ENCODE results near the gene WDSUB1.

WDSUB1 gene

GRCh38 chr2:159219394-159219998 lies 67.0 kb downstream of the WDSUB1 start:
- peaks cover 14% of the 10 kb centered on the region for H3K27me3 ChIP-seq (ENCODE audit: control insufficient read depth, insufficient read depth, low read length)
- H3K36me3 ChIP-seq (ENCODE audit: control insufficient read depth, insufficient read depth, low read length), result no peaks in the 10 kb centered on the region
- H3K9me3 ChIP-seq (ENCODE audit: control insufficient read depth, insufficient read depth, low read length), result no peaks in the 10 kb centered on the region
- H3K4me3 ChIP-seq (ENCODE audit: low read depth, low read length), result no peak overlapping the region
- H3K9ac ChIP-seq (ENCODE audit: low read depth, low read length), result no peak overlapping the region
- H3K4me1 ChIP-seq (ENCODE audit: control insufficient read depth, insufficient read depth, low read length), result no peaks in the 10 kb centered on the region
- no peak overlapping the region for H3K27ac ChIP-seq (ENCODE audit: low read depth, low read length)

- H3K36me3 ChIP-seq (ENCODE audit: control insufficient read depth, insufficient read depth, low read length), result no peaks in the 10 kb centered on the region
- no peak overlapping the region for H3K27ac ChIP-seq (ENCODE audit: low read depth, low read length)
- H3K27me3 ChIP-seq (ENCODE audit: control insufficient read depth, insufficient read depth, low read length), result peaks cover 24% of the 10 kb centered on the region
- no peaks in the 10 kb centered on the region for H3K9me3 ChIP-seq (ENCODE audit: control insufficient read depth, insufficient read depth, low read length)
- H3K4me1 ChIP-seq (ENCODE audit: control insufficient read depth, insufficient read depth, low read length), result no peaks in the 10 kb centered on the region
- no peak overlapping the region for H3K4me3 ChIP-seq (ENCODE audit: low read depth, low read length)
- H3K9ac ChIP-seq (ENCODE audit: low read depth, low read length), result no peak overlapping the region
These were observed 68.1 kb downstream of the WDSUB1 start for GRCh38 chr2:159218389-159218788.

- Histone ChIP-seq H3K36me3 (ENCODE audit: control insufficient read depth, insufficient read depth, low read length) (no peaks in the 10 kb centered on the region), H3K27me3 (ENCODE audit: control insufficient read depth, insufficient read depth, low read length) (peaks cover 32% of the 10 kb centered on the region), H3K9ac (ENCODE audit: low read depth, low read length) (no peak overlapping the region), H3K27ac (ENCODE audit: low read depth, low read length) (no peak overlapping the region), H3K4me1 (ENCODE audit: control insufficient read depth, insufficient read depth, low read length) (peaks cover 4% of the 10 kb centered on the region; the same call in 1 of the 2 replicates), H3K4me3 (ENCODE audit: low read depth, low read length) (no peak overlapping the region), H3K9me3 (ENCODE audit: control insufficient read depth, insufficient read depth, low read length) (no peaks in the 10 kb centered on the region)
These were observed 68.8 kb downstream of the WDSUB1 start for GRCh38 chr2:159217676-159218075.

GRCh38 chr2:159215116-159215515 lies 71.4 kb downstream of the WDSUB1 start:
- peaks cover 18% of the 10 kb centered on the region for H3K4me1 ChIP-seq (ENCODE audit: control insufficient read depth, insufficient read depth, low read length)
- no peak overlapping the region for H3K4me3 ChIP-seq (ENCODE audit: low read depth, low read length)
- H3K9me3 ChIP-seq (ENCODE audit: control insufficient read depth, insufficient read depth, low read length), result no peaks in the 10 kb centered on the region
- no peak overlapping the region for H3K9ac ChIP-seq (ENCODE audit: low read depth, low read length)
- no peak overlapping the region for H3K27ac ChIP-seq (ENCODE audit: low read depth, low read length)
- no peaks in the 10 kb centered on the region for H3K36me3 ChIP-seq (ENCODE audit: control insufficient read depth, insufficient read depth, low read length)
- H3K27me3 ChIP-seq (ENCODE audit: control insufficient read depth, insufficient read depth, low read length), result peaks cover 43% of the 10 kb centered on the region

GRCh38 chr2:159214325-159214865 lies 72.1 kb downstream of the WDSUB1 start:
- Histone ChIP-seq H3K27ac (ENCODE audit: low read depth, low read length) (no peak overlapping the region), H3K4me3 (ENCODE audit: low read depth, low read length) (no peak overlapping the region), H3K36me3 (ENCODE audit: control insufficient read depth, insufficient read depth, low read length) (no peaks in the 10 kb centered on the region), H3K9me3 (ENCODE audit: control insufficient read depth, insufficient read depth, low read length) (no peaks in the 10 kb centered on the region), H3K27me3 (ENCODE audit: control insufficient read depth, insufficient read depth, low read length) (peaks cover 51% of the 10 kb centered on the region), H3K9ac (ENCODE audit: low read depth, low read length) (no peak overlapping the region), H3K4me1 (ENCODE audit: control insufficient read depth, insufficient read depth, low read length) (peaks cover 18% of the 10 kb centered on the region)

- Histone ChIP-seq H3K4me3 (ENCODE audit: low read depth, low read length) (no peak overlapping the region), H3K9ac (ENCODE audit: low read depth, low read length) (no peak overlapping the region), H3K36me3 (ENCODE audit: control insufficient read depth, insufficient read depth, low read length) (no peaks in the 10 kb centered on the region), H3K27me3 (ENCODE audit: control insufficient read depth, insufficient read depth, low read length) (peaks cover 62% of the 10 kb centered on the region), H3K9me3 (ENCODE audit: control insufficient read depth, insufficient read depth, low read length) (no peaks in the 10 kb centered on the region), H3K27ac (ENCODE audit: low read depth, low read length) (no peak overlapping the region), H3K4me1 (ENCODE audit: control insufficient read depth, insufficient read depth, low read length) (peaks cover 18% of the 10 kb centered on the region)
These were observed 73.2 kb downstream of the WDSUB1 start for GRCh38 chr2:159213296-159213695.

GRCh38 chr2:159211447-159212396 lies 74.8 kb downstream of the WDSUB1 start:
- peak overlapping the region; percentile 15 for H3K4me3 ChIP-seq (ENCODE audit: low read depth, low read length)
- H3K27ac ChIP-seq (ENCODE audit: low read depth, low read length), result peak overlapping the region; percentile 83
- peaks cover 67% of the 10 kb centered on the region for H3K27me3 ChIP-seq (ENCODE audit: control insufficient read depth, insufficient read depth, low read length)
- no peaks in the 10 kb centered on the region for H3K36me3 ChIP-seq (ENCODE audit: control insufficient read depth, insufficient read depth, low read length)
- no peaks in the 10 kb centered on the region for H3K9me3 ChIP-seq (ENCODE audit: control insufficient read depth, insufficient read depth, low read length)
- peaks cover 18% of the 10 kb centered on the region for H3K4me1 ChIP-seq (ENCODE audit: control insufficient read depth, insufficient read depth, low read length)
- no peak overlapping the region for H3K9ac ChIP-seq (ENCODE audit: low read depth, low read length)

GRCh38 chr2:159209341-159210306 lies 76.9 kb downstream of the WDSUB1 start:
- no peak overlapping the region for H3K9ac ChIP-seq (ENCODE audit: low read depth, low read length)
- no peaks in the 10 kb centered on the region for H3K36me3 ChIP-seq (ENCODE audit: control insufficient read depth, insufficient read depth, low read length)
- peaks cover 55% of the 10 kb centered on the region for H3K27me3 ChIP-seq (ENCODE audit: control insufficient read depth, insufficient read depth, low read length)
- H3K4me1 ChIP-seq (ENCODE audit: control insufficient read depth, insufficient read depth, low read length), result peaks cover 18% of the 10 kb centered on the region
- no peaks in the 10 kb centered on the region for H3K9me3 ChIP-seq (ENCODE audit: control insufficient read depth, insufficient read depth, low read length)
- no peak overlapping the region for H3K27ac ChIP-seq (ENCODE audit: low read depth, low read length)
- H3K4me3 ChIP-seq (ENCODE audit: low read depth, low read length), result no peak overlapping the region

- Histone ChIP-seq H3K27ac (ENCODE audit: low read depth, low read length) (no peak overlapping the region), H3K4me3 (ENCODE audit: low read depth, low read length) (no peak overlapping the region), H3K27me3 (ENCODE audit: control insufficient read depth, insufficient read depth, low read length) (peaks cover 44% of the 10 kb centered on the region), H3K9ac (ENCODE audit: low read depth, low read length) (no peak overlapping the region), H3K36me3 (ENCODE audit: control insufficient read depth, insufficient read depth, low read length) (no peaks in the 10 kb centered on the region), H3K4me1 (ENCODE audit: control insufficient read depth, insufficient read depth, low read length) (peaks cover 18% of the 10 kb centered on the region), H3K9me3 (ENCODE audit: control insufficient read depth, insufficient read depth, low read length) (no peaks in the 10 kb centered on the region)
These were observed 78.1 kb downstream of the WDSUB1 start for GRCh38 chr2:159208438-159208837.

- Histone ChIP-seq H3K27ac (ENCODE audit: low read depth, low read length) (no peak overlapping the region), H3K27me3 (ENCODE audit: control insufficient read depth, insufficient read depth, low read length) (peaks cover 33% of the 10 kb centered on the region), H3K9me3 (ENCODE audit: control insufficient read depth, insufficient read depth, low read length) (no peaks in the 10 kb centered on the region), H3K4me1 (ENCODE audit: control insufficient read depth, insufficient read depth, low read length) (peaks cover 7% of the 10 kb centered on the region), H3K4me3 (ENCODE audit: low read depth, low read length) (no peak overlapping the region), H3K9ac (ENCODE audit: low read depth, low read length) (no peak overlapping the region), H3K36me3 (ENCODE audit: control insufficient read depth, insufficient read depth, low read length) (no peaks in the 10 kb centered on the region)
These were observed 79.6 kb downstream of the WDSUB1 start for GRCh38 chr2:159206736-159207380.
